Right lung (tissue), 5 donors: ENCODE measurements around the gene FANCC. TPM values are rescaled to one million over a fixed set of nuclear protein-coding genes. Genes with fewer than 3 reads are reported as not detected.
"Not testable (repeated sequence)": the region's sequence is repeated elsewhere in the genome, so short reads cannot be mapped to it uniquely, and the experiment has no call there.

Experiments used
- DNase-seq, 2 donors: peaks; one replicate each; pipeline ENCODE4 v3.0.0-alpha.2; 2013
- polyA plus RNA-seq, 5 donors: library from polyadenylated mRNA; unstranded; fragments of 120-200 nt; gene quantifications; one replicate each; pipeline versions ENCODE4 v1.2.1 to v1.2.3, GENCODE V29; 2013; ENCODE audit warnings: inconsistent platforms in 1 of 5, low replicate concordance in 1 of 5; ENCODE audit not compliant: insufficient read length in 5 of 5, insufficient read depth in 1 of 5

Gene FANCC
- polyA plus RNA-seq, 5 donors = 22.7 to 31.7 (median 23.8) TPM

DNA sequence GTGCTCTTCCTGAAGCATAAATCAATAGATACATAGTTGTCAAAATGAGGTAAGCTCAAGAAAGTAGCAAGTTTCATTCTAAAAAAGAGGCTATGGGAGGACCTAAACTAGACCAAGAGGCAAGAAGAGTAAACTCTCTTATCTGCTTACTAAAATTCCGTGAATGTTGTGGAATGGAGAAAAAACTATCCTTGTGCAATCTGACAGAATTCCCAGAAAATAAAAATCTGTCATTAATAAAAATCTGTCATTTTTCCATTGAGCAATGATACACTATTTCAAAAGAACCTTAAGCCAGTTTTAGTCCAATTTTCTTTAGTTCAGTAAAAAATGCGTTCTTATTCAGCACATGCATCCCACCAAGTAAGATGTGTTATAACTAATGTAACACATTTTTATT is 15.9 kb upstream of the FANCC start:
- DNase-seq = no peak

GRCh38 chr9:95332860-95333259 is 15.4 kb upstream of the FANCC start:
- no peak for DNase-seq

GRCh38 chr9:95330720-95331404 is 13.4 kb upstream of the FANCC start:
- DNase-seq = no peak

DNA sequence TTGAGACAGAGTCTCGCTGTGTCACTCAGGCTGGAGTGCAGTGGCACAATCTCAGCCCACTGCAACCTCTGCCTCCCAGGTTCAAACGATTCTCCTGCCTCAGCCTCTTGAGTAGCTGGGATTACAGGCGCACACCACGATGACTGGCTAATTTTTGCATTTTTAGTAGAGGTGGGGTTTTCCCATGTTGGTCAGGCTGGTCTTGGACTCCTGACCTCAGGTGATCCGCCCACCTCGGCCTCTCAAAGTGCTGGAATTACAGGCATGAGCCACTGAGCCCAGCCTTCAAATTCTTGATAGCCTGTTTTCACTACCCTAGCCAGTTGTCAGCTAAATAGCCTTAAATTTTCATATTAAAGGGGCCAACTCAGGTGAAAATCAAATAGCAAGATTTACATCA is 11.6 kb upstream of the FANCC start:
- not testable (repeated sequence) for DNase-seq

- no peak for DNase-seq
These were observed 9.8 kb upstream of the FANCC start for GRCh38 chr9:95327239-95327865.

DNA sequence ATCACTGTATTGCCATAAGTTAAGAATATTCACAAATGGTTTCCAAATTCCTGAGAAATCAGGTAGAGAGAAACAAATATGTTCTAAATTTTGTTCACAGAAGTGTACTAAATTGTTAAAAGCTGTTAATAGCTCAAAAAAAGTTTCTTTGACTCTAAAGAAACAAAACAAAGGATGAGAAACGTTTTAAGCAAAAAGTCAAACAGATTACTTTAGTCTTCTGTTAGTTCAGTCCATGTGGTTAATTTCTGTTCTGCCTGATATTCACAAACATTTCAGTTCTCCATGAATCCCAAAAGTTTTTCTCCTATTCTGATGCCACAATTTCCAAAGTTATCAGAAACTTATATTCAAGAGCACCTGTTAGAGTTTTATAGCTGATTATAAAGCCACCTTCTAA is 7.7 kb upstream of the FANCC start:
- DNase-seq = no peak

- DNase-seq = no peak
These were observed 343 bp upstream of the FANCC start for GRCh38 chr9:95317893-95318211.

GRCh38 chr9:95316794-95317118 is 753 bp downstream of the FANCC start:
- peak in 1 of 2 donors; percentile 79 for DNase-seq

DNA sequence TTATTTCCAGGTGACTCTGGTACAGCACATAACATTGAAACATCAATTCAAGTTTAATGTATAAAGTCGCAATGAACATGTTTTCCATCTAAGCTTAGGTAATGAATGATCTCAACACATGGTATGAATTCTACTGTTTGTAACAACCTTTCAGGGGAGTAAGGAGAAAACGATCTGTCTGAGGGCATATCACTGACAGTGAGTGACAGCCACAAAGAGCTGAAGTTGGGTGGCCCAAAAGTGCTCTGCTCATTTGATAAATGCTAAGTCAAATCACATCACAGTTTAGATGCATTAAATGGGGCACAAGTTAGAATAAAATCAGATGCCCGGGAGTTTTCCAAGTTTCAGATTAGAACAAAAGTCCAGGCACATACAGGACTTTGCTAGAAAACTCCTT is 1.2 kb downstream of the FANCC start:
- no peak for DNase-seq

DNA sequence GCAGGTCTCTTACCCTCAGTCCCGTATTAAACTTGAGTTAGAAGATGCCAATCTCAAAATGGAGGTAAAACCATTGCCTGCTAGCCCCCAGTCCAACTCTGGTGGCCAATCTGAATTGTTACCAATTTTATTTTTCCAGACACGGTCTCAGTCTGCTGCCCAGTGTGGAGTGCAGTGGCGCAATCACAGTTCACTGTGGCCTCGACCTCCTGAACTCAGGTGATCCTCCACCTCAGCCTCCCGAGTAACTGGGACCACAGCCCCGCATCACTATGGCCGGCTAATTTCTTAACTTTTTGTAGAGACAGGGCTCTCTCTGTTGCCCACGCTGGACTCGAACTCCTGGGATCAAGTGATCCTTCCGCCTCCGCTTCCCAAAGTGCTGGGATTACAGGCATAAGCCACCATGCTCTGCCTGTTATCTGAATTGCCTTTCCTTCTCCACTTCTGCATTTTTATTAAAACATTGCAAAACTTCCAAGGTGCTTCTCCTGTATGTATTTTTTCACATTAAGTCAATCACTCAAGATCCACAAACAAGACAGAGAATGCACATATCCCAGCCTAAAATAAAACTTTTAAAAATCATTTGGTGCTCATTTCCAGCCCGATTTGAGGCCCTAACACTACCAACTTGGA is 2.3 kb downstream of the FANCC start:
- no peak for DNase-seq

GRCh38 chr9:95313010-95313498 is 4.5 kb downstream of the FANCC start:
- peak; percentile 38 to 45 for DNase-seq

DNA sequence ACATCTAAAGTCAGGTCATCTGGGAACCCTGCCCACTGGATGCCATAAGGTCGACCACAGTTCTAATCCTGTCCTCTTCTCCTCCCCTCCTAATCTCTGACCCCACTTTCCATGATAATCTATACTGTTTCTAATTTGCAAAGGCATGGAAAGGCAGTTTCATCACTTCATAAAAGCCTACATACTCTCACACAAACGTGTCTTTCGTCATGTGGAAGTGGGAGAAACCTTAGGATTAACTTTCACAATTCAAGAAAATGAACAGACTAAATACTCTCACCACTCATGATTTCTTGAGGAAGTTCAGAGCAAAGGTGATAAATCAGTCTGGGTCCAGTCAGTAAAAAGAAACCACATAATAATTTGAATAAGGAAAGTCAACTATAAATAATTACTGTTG is 5.5 kb downstream of the FANCC start:
- DNase-seq = no peak

DNA sequence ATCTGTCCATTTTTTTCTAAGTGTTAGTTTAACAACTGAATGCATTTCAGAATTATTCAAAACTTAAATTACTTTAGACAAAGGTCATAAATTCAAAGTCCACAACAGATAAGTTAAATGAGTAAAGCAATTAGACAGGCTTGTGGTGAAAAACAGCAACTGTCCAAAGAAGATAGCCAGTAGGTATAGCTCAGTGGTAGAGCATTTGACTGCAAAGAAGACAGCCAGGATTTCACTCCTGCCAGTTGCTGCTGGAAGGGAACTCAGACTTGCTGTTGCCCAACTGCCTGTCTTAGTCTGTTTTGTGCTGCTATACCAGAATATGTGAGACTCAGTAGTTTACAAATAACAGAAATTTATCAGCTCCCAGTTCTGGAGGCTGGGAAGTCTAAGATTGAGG is 10.0 kb downstream of the FANCC start:
- no peak for DNase-seq

DNA sequence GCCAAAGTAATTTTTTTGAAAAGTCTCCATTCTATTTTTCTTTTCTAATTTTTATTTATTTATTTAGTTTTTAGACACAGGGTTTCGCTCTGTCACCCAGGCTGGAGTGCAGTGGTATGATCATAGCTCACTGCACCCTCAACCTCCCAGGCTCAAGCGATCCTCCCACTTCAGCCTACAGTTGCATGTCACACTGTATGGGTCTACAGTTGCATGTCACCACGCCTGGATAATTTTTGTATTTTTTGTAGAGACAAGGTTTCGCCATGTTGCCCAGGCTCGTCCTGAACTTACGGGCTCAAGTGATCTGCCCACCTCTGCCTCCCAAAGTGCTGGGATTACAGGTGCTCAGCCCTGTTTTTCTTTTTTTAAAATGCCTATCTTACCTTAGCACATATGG is 10.7 kb downstream of the FANCC start:
- no peak for DNase-seq

DNA sequence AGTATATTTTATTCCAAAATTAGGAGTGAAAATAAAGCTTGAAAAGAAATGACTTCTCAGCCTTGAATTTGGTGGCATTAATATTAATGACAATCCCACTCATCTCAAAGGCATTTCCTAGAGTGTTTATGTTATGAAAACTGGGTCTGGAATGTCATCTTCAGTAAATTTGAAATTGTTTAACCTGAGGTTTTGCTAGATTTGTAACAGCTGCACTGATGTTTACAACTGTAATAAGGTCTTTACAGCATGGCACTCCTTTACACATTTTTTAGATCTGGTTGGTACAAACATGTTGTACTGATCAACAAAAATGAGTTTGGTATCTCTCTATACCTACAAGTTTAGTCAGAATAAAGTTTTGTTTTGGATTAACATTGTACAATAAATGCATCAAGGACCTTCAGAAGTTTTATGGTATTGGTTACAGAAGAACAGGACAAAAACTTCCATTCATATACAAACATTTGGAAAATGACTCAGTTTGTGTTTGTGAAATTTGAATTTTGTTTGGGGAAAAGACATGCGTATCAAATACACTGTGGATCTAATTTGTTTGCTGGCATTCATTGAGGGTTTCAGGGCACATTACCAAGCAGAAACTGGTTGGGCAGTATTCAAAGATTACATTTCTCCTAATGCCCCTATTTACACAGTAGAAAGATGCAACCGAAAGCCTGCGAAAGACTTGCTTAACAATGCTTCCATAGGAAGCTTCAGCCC is 11.6 kb downstream of the FANCC start:
- no peak for DNase-seq

GRCh38 chr9:95302479-95302878 is 15.0 kb downstream of the FANCC start:
- no peak for DNase-seq

DNA sequence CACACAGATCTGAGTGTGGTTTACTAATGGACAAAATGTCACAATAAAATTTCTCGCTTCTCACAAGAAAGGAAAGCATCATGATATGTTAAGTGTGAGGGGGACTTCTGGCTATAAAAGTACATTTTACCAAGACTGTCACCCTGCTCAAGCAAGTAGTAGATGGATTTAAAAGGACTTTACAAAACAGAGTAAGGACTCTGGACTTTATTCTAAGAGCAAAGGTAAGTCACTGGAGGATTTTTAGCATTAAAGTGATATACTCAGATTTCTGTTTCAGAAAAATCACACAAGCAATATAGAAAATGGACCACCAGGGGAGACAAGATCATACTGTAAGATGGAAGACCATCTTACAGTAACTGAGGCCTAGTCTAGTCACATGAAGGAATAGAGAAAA is 19.7 kb downstream of the FANCC start:
- DNase-seq = no peak

DNA sequence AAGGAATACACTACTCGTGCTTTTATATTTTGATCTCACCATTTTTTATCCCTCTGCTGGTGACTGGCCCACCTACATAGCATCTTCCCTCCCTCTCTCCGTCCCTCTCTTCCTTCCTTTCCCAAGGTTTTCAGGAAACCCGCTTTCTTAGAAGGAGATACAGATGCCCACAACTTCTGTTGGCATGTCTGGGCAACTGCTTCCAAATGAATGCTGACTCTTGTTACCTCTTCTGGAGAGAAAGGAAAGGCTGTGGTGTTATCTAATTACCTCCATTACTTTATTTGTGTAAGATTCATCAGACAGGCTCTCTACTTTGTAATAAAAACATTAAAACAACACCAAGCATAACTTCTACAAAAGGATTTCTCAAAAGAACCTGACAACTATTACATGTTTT is 20.2 kb downstream of the FANCC start:
- no peak for DNase-seq

GRCh38 chr9:95296761-95297160 is 20.7 kb downstream of the FANCC start:
- DNase-seq = no peak

DNA sequence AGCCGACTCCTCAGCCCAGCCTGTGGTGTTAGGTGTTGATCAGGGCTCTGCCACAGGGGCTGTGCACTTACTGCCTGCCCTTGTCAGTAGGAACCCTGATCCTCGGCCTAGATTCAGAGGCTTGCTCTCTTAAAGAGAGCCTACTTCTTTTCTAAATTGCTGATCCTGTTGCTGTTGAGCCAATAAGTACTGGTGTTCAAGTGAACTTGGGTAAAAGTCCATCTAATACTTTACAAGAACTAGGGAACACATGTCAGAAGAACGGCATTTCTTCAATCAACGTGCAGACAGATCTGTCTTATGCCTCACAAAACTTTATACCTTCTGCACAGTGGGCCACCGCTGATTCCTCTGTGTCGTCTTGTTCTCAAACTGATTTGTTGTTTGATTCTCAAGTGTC is 24.2 kb downstream of the FANCC start:
- DNase-seq = not testable (repeated sequence)

- no peak for DNase-seq
These were observed 25.3 kb downstream of the FANCC start for GRCh38 chr9:95292226-95292625.

GRCh38 chr9:95286151-95286550 is 31.4 kb downstream of the FANCC start:
- no peak for DNase-seq

DNA sequence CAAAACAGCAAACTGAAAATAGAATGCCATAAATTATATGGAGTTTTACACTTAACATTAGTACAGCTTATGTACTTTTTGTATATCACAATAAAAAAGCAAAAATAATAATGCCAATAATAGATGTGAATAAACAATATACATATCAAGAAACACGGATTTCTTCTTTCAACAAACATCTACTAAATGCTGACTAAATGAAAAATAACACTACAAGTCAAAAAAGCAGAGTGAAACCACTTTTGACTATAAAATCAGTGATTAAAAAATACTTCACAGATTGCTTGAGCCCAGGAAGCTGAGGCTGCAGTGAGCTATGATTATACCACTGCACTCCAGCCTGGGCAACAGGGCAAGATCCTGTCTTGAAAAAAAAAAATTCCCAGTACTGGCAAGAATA is 32.2 kb downstream of the FANCC start:
- DNase-seq = no peak
